Measurements from ENCODE around the gene RIPPLY1. TPM values are rescaled to one million over a fixed set of nuclear protein-coding genes. Genes with fewer than 3 reads are reported as not detected.

Gene RIPPLY1
- total and polyA plus RNA-seq, 9 donors = 0.20 to 0.45 TPM; not detected in 7

DNA sequence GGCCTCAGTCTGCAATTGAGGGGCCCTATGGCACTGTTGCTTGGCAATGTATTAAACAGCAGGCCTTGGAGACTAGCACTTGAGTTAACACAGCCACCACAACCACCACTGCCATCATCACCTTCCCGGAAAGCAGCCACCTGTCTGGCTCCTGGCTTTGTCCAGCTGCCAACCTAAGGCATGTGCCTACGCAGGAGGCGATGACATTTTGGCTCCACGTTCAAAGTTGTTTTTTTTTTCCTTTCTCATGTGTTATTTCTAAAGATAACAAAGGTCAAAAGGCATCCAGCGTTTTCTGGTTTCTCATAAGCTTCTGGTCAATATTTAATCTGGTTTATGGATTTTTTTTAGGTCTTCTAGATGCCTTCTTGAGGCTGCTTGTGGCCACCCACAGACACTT is 24.6 kb upstream of the RIPPLY1 start:
- Histone ChIP-seq H3K36me3 (no peaks in the 10 kb centered on the region), H3K4me3 (no peak overlapping the region), H3K27me3 (no peaks in the 10 kb centered on the region), H3K27ac (no peak overlapping the region), H3K4me1 (ENCODE audit: insufficient read depth) (no peaks in the 10 kb centered on the region), H3K9me3 (no peaks in the 10 kb centered on the region)
- TF ChIP-seq, protein P1, sequence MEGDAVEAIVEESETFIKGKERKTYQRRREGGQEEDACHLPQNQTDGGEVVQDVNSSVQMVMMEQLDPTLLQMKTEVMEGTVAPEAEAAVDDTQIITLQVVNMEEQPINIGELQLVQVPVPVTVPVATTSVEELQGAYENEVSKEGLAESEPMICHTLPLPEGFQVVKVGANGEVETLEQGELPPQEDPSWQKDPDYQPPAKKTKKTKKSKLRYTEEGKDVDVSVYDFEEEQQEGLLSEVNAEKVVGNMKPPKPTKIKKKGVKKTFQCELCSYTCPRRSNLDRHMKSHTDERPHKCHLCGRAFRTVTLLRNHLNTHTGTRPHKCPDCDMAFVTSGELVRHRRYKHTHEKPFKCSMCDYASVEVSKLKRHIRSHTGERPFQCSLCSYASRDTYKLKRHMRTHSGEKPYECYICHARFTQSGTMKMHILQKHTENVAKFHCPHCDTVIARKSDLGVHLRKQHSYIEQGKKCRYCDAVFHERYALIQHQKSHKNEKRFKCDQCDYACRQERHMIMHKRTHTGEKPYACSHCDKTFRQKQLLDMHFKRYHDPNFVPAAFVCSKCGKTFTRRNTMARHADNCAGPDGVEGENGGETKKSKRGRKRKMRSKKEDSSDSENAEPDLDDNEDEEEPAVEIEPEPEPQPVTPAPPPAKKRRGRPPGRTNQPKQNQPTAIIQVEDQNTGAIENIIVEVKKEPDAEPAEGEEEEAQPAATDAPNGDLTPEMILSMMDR (IDR thresholded peaks at IDR 0.05) = no peak
- TF ChIP-seq POLR2A (IDR thresholded peaks at IDR 0.05) = no peak
- no peak for TF ChIP-seq EP300 (IDR thresholded peaks at IDR 0.05)
- DNase-seq = no peak
- 51 to 67% (median 60%) methylated on average over 5 of the region's 5 CpGs for WGBS, 3 donors
- intact Hi-C loops (cut with DNase I) = no loop called here

- Histone ChIP-seq H3K4me1 (ENCODE audit: insufficient read depth) (no peaks in the 10 kb centered on the region), H3K4me3 (no peak overlapping the region), H3K27me3 (no peaks in the 10 kb centered on the region), H3K9me3 (no peaks in the 10 kb centered on the region), H3K36me3 (no peaks in the 10 kb centered on the region), H3K27ac (no peak overlapping the region)
- intact Hi-C loops (cut with DNase I) = no loop called here
- no peak for DNase-seq
- WGBS, 3 donors = 68 to 91% (median 68%) methylated on average over 3 of the region's 3 CpGs
- TF ChIP-seq POLR2A (IDR thresholded peaks at IDR 0.05) (no peak), EP300 (IDR thresholded peaks at IDR 0.05) (no peak)
- TF ChIP-seq, protein P1 (IDR thresholded peaks at IDR 0.05) = no peak
Measured at GRCh38 chrX:106927023-106927422, 23.9 kb upstream of the RIPPLY1 start.

GRCh38 chrX:106921637-106922036 is 18.5 kb upstream of the RIPPLY1 start:
- 46 to 70% (median 59%) methylated on average over 2 of the region's 2 CpGs for WGBS, 3 donors
- no peaks in the 10 kb centered on the region for H3K36me3 ChIP-seq
- H3K4me3 ChIP-seq = no peak overlapping the region
- H3K9me3 ChIP-seq = no peaks in the 10 kb centered on the region
- no peak overlapping the region for H3K27ac ChIP-seq
- no peaks in the 10 kb centered on the region for H3K27me3 ChIP-seq
- no peak for DNase-seq
- no peaks in the 10 kb centered on the region for H3K4me1 ChIP-seq (ENCODE audit: insufficient read depth)
- intact Hi-C loops (cut with DNase I) = no loop called here
- TF ChIP-seq POLR2A (IDR thresholded peaks at IDR 0.05) (no peak), EP300 (IDR thresholded peaks at IDR 0.05) (no peak)
- TF ChIP-seq, protein P1 (IDR thresholded peaks at IDR 0.05) = no peak

DNA sequence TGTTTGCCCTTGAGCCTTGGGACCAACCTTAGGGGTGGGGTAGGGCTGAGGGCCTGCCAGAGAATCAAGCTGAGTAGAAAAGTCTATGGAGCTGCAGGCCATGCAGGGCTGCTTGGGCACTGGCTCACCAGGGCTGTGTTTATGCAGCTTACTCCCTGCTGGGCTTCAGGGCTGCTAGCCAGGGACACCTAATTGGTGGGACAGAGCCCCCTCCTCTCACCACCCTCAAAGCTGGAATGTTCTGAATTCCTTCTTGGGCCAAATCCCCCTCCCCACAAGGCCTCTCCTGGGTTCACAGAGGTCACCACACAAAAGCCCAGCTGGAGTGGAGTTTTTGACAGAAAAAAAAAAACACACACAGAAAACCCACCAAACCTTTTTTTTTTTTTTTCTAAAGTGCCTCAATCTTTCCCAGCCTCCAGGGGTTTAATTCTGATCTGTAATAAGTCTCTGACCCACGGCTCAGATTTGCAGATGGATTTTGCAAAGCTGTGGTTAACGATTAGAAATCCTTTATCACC is 16.9 kb upstream of the RIPPLY1 start, which contains the start of gene CLDN2:
TSS of gene CLDN2 (plus strand) at position 471 of the 521 bp plus-strand sequence. CDS start 7,827 bp downstream, outside the sequence.
- DNase-seq = no peak
- H3K9me3 ChIP-seq = no peaks in the 10 kb centered on the region
- H3K27me3 ChIP-seq = no peaks in the 10 kb centered on the region
- no peaks in the 10 kb centered on the region for H3K36me3 ChIP-seq
- TF ChIP-seq EP300 (IDR thresholded peaks at IDR 0.05) (no peak), POLR2A (IDR thresholded peaks at IDR 0.05) (no peak)
- TF ChIP-seq, protein P1 (IDR thresholded peaks at IDR 0.05) = no peak
- 28 to 38% (median 38%) methylated on average over 2 of the region's 2 CpGs for WGBS, 3 donors
- intact Hi-C loops (cut with DNase I) = no loop called here
- H3K27ac ChIP-seq = no peak within 1 kb of the TSS
- H3K4me1 ChIP-seq (ENCODE audit: insufficient read depth) = no peaks in the 10 kb centered on the region
- H3K4me3 ChIP-seq = no peak within 1 kb of the TSS

Measured in ovary (tissue), 9 donors.